Retinal pigment epithelial cell (primary cell): Measurements from ENCODE around the gene RBM44.
A peak's percentile ranks its signal among the peaks of the same experiment; 100 is the strongest.

ENCODE experiments used
- DNase-seq: peaks from one replicate; pipeline ENCODE4 v3.0.0-alpha.2; 2010; ENCODE audit warnings: low read depth
- H3K4me3 ChIP-seq: 2 replicates; pipeline ENCODE4 v1.5.1; 2011; ENCODE audit warnings: mild to moderate bottlenecking, low read length, control low read depth, moderate library complexity
- TF ChIP-seq, protein P1 (sequence below): conservative IDR thresholded peaks from 2 replicates; pipeline ENCODE4 v1.5.1; 2011; ENCODE audit warnings: low read depth, low read length, control low read depth, inconsistent platforms

The RBM44 gene

GRCh38 chr2:237786936-237787335, 11.6 kb upstream of the RBM44 start:
- TF ChIP-seq, protein P1, sequence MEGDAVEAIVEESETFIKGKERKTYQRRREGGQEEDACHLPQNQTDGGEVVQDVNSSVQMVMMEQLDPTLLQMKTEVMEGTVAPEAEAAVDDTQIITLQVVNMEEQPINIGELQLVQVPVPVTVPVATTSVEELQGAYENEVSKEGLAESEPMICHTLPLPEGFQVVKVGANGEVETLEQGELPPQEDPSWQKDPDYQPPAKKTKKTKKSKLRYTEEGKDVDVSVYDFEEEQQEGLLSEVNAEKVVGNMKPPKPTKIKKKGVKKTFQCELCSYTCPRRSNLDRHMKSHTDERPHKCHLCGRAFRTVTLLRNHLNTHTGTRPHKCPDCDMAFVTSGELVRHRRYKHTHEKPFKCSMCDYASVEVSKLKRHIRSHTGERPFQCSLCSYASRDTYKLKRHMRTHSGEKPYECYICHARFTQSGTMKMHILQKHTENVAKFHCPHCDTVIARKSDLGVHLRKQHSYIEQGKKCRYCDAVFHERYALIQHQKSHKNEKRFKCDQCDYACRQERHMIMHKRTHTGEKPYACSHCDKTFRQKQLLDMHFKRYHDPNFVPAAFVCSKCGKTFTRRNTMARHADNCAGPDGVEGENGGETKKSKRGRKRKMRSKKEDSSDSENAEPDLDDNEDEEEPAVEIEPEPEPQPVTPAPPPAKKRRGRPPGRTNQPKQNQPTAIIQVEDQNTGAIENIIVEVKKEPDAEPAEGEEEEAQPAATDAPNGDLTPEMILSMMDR, result no peak
- H3K4me3 ChIP-seq, result no peak overlapping the region
- DNase-seq, result no peak

GRCh38 chr2:237790353-237790752, 8.2 kb upstream of the RBM44 start:
- no peak for DNase-seq
- H3K4me3 ChIP-seq, result no peak overlapping the region
- TF ChIP-seq, protein P1, result no peak

GRCh38 chr2:237791977-237792727, 6.4 kb upstream of the RBM44 start:
- H3K4me3 ChIP-seq, result no peak overlapping the region
- no peak for DNase-seq
- TF ChIP-seq, protein P1, result peak; percentile 50

DNA sequence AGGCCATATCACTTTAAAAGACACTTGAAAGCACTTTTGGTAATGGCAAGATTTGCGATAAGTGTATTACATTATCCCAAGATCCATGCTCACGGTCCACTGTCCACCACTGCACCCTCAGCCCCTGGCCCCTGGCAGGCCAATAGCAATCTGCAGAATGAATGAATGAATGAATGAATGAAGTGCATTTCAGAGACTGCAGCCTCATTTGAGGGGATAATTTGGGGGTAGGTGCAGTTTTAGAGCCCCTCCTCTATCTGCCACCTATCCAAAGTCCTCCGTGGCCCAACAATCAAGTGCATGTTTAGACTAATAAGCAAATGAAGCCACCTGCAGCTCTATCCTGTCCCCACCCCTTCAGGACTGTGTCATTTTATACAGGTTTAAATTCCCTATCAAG, 1.3 kb upstream of the RBM44 start:
- no peak for DNase-seq

DNA sequence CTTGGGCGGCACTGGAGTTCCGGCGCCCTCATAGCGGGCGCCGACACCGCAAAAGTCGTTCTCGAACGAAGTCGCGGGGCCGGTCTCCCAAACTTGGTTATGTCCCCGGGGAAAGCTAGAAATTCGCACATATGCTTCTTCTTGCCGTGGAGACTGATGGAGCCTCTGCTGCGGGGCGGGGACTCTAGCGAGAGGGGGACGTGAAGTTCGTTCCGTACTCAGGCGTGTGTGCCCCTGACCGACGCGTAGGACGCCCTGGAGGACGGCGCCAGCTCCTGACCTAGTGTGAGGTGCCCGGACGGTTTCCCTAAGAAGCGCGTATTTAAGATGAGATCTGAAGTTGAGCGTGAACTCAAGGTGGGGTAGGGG, 465 bp downstream of the RBM44 start:
- DNase-seq, result no peak
- TF ChIP-seq, protein P1, result no peak
- H3K4me3 ChIP-seq, result no peak overlapping the region

More for the DNA sequence above, 1.3 kb upstream of the RBM44 start:
- TF ChIP-seq, protein P1, result no peak
- H3K4me3 ChIP-seq, result no peak overlapping the region

DNA sequence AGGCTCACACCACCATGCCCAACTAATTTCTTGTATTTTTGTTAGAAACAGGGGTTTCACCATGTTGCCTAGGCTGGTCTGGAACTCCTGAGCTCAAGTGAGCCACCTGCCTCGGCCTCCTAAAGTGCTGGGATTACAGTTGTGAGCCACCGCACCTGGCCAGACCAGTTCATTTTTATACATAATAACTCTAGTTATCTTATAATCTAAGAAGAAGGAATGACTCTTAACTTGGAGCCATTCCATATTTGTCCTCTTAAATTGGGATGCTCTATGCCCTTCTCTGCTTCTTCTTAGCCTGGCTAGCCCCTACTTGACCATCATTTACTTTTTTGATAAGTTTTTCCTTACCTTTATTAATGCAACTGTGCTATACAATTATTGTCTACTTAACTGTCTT, 2.9 kb downstream of the RBM44 start:
- no peak overlapping the region for H3K4me3 ChIP-seq
- no peak for DNase-seq
- TF ChIP-seq, protein P1, result no peak

GRCh38 chr2:237806334-237806733, 7.8 kb downstream of the RBM44 start:
- TF ChIP-seq, protein P1, result no peak
- DNase-seq, result no peak
- H3K4me3 ChIP-seq, result no peak overlapping the region
